HG02571 (cell line): ENCODE measurements around the gene THSD7B.
"Not testable (repeated sequence)": the region's sequence is repeated elsewhere in the genome, so short reads cannot be mapped to it uniquely, and the experiment has no call there.

Source experiments
- ATAC-seq: cut with Tn5 transposase; IDR thresholded peaks from one replicate; pipeline ENCODE4 v1.9.1; 2021; ENCODE audit warnings: mild to moderate bottlenecking, moderate library complexity; ENCODE audit not compliant: unreplicated experiment

THSD7B gene

GRCh38 chr2:137238065-137238464, 472.7 kb downstream of the THSD7B start:
- no peak for ATAC-seq

- no peak for ATAC-seq
These were observed 484.3 kb downstream of the THSD7B start for GRCh38 chr2:137249463-137250130.

GRCh38 chr2:137250401-137250800, 485.1 kb downstream of the THSD7B start:
- ATAC-seq, result no peak

- no peak for ATAC-seq
These were observed 485.7 kb downstream of the THSD7B start for GRCh38 chr2:137251045-137251444.

- no peak for ATAC-seq
These were observed 487.6 kb downstream of the THSD7B start for GRCh38 chr2:137252934-137253333.

GRCh38 chr2:137254052-137254451, 488.7 kb downstream of the THSD7B start:
- ATAC-seq, result no peak

GRCh38 chr2:137255345-137255744, 490.0 kb downstream of the THSD7B start:
- no peak for ATAC-seq

GRCh38 chr2:137255990-137256389, 490.6 kb downstream of the THSD7B start:
- no peak for ATAC-seq

- no peak for ATAC-seq
These were observed 496.7 kb downstream of the THSD7B start for GRCh38 chr2:137261881-137262585.

GRCh38 chr2:137262594-137262993, 497.2 kb downstream of the THSD7B start:
- no peak for ATAC-seq

GRCh38 chr2:137287913-137288639, 522.7 kb downstream of the THSD7B start:
- no peak for ATAC-seq

GRCh38 chr2:137291836-137292570, 526.7 kb downstream of the THSD7B start:
- no peak for ATAC-seq

- ATAC-seq, result no peak
These were observed 533.0 kb downstream of the THSD7B start for GRCh38 chr2:137298377-137298776.

- no peak for ATAC-seq
These were observed 535.6 kb downstream of the THSD7B start for GRCh38 chr2:137300987-137301386.

- ATAC-seq, result no peak
These were observed 537.6 kb downstream of the THSD7B start for GRCh38 chr2:137302957-137303356.

GRCh38 chr2:137316075-137316474, 550.7 kb downstream of the THSD7B start:
- no peak for ATAC-seq

- no peak for ATAC-seq
These were observed 556.2 kb downstream of the THSD7B start for GRCh38 chr2:137321566-137321965.

- ATAC-seq, result not testable (repeated sequence)
These were observed 566.2 kb downstream of the THSD7B start for GRCh38 chr2:137331562-137331961.

GRCh38 chr2:137333386-137334165, 568.2 kb downstream of the THSD7B start:
- ATAC-seq, result no peak

GRCh38 chr2:137336067-137336466, 570.7 kb downstream of the THSD7B start:
- no peak for ATAC-seq
